NOMO-1 treated with dmso at 0.1 percent for 144 hours (cell line): ENCODE data around the gene C6orf132.
A peak's percentile ranks its signal among the peaks of the same experiment; 100 is the strongest.

ENCODE experiments used
- DNase-seq: peaks from one replicate; lab custom pipeline; 2025; ENCODE audit not compliant: unreplicated experiment; lab: John Stamatoyannopoulos, UW

The C6orf132 gene

DNA sequence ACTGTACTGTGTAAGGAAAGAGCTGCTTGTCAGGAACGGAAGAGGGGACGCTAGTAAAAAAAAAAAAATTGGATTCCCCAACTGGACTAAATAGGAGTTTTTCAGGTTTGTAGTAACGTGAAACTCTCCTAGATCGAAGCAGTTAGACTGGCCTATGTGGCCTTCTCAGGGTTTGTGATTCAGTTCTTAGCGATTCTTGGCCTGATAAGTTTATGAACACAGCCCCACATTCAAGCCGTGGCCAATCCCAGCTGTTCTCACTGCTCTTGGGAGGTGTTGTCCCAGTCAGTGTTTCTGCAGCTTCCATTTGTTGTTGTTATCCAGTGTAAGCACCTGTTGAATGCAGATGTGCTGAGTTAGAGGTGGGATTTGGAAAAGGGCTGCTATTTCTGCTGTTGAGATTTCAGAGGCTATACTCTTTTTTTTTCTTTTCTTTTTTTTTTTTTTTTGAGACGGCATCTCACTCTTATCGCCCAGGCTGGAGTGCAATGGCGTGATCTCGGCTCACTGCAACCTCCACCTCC is 62.4 kb downstream of the C6orf132 start:
- DNase-seq, result no peak

DNA sequence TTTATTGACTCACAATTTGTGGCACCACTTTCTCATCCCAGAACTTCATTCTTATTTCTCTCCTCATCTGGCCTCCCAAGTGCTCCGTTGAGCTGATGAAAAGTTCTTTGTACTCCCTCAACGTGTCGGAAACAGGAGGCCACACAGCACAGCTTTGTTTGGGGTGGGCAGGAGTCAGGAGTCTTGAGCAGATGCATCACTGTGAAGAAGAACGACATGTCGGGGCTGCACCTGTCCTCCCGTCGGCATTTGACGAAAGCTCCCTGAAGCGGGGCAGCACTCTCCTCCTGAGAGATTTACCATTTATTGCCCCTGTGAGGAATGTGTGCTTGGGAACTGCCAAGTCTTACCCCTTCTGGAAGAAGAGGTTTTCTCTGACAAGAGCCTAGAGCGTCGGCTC is 64.0 kb downstream of the C6orf132 start:
- DNase-seq, result no peak

DNA sequence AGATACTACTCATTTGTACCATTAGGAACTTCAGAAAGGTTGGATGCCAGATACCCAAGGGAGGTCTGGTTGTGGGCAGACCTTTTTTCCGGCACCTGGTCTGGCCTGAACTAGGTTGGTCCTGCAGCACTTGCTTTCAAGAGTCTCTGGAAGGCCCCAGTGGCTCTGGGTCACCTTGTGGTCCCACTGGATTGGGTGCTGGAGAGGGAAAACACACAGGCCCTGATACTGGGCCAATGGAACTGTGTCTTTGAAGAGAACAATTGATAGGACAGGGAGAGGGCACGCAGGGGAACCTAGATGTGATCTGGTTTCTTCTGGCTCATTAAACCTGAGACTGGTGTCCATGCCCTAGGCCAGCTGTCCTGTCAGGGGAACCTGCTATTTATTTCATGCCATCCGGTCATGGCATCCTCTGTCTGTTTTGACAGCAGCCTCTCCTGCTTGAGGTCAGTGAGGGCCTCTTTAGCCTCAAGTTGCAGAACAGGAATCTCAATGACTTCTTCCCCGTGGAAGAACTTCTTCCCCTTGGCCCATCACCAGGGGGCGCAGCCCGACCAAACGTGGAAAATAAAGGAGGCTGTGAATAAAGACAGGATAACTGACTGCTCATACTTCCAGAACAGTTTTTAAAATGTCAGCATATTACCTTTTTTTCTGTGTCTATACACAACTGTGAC is 67.1 kb downstream of the C6orf132 start:
- DNase-seq, result peak; percentile 0

DNA sequence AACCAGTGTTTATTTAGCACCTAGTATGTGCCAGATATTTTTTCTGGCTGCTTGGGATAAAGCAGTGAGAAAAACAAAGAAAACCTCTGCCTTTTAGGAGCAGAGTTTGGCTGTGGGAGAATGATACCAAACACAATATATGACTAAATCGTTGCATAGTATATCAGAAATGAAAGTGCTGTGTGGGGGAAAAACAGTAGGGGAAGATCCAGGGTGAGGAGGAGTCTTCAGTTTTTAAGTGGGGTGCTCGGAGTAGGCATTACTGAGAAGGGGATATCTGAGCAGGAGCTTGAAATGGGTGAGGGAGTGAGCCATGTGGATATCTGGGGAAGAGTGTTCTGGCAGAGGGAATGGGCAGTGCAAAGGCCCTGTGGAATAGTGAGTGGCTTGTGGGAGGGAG is 69.1 kb downstream of the C6orf132 start:
- DNase-seq, result no peak

DNA sequence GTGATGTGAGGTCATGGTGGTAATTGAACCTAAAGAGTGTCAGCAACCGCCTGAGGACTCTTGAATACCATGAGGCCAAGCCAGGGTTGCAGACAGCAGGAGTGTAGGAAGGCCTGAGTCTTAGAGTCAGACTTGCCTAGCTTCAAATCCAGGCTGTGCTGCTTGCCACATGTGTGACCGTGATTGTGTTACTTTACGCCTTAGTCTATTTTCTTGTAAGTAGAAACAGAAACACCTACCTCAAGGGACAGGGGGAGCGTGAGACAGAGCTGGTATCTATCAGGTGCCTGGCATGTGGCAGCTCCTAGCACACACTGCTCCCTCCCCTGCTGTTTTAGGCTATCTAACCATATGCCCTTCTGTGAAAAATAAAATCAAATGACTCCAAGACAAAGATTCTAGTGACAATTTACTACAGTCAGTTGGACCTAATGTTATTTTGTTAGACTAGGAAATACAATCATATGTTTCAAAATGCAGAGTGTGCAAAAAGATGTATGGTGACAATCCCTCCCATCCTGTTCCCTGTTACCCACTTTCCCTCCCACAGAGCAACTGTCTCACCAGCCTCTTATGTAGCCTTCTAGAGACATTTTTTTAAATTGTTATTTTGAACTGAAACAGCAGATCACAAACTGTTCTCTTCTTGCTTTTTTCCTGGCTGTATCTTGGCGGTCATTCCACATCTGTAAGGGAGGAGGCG is 70.4 kb downstream of the C6orf132 start:
- DNase-seq, result no peak

DNA sequence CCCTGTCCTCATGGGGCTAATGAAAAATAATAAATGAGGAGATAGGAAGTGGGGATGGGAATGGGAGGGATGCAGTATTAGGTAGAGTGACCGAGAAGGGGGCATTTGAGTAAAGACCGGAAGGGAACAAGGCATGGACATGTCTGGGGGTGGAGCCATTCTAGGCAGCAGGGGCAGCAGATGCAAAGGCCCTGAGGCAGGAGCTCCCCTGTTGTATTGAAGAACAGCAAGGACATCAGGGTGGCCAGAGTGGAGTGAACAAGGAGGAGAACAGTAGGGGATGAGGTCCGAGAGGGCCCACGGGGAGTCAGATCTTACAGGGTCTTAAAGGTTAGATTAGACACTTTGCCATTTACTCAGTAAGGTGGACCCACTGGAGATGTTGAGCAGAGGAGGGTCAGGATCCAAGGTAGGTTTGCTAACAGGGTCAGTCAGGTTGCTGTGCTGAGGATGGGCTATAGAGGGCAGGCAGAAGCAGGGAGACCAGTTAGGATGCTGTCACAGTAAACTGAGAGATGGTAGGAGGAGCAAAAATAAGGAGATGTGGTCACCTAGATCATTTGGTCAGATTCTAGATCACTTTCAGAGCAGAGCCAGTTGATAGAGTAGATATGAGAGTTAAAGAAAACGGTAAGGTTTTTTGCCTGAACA is 73.4 kb downstream of the C6orf132 start:
- DNase-seq, result no peak

DNA sequence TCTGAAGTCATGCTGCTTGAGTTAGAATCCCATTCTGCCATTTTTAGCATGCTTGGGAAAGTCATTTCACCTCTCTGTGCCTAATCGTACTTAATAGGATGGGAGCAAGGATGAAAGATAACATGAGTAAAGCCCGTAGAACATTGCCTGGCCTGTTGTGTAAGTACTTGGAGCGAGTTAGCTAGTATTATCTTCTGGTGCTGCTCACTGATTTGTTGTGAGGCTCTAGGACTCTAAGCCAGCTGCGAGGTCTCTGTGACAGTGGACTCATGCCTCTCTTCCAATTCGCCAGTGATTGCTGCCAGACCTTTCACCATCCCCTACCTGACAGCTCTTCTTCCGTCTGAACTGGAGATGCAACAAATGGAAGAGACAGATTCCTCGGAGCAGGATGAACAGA is 74.2 kb downstream of the C6orf132 start:
- DNase-seq, result no peak

DNA sequence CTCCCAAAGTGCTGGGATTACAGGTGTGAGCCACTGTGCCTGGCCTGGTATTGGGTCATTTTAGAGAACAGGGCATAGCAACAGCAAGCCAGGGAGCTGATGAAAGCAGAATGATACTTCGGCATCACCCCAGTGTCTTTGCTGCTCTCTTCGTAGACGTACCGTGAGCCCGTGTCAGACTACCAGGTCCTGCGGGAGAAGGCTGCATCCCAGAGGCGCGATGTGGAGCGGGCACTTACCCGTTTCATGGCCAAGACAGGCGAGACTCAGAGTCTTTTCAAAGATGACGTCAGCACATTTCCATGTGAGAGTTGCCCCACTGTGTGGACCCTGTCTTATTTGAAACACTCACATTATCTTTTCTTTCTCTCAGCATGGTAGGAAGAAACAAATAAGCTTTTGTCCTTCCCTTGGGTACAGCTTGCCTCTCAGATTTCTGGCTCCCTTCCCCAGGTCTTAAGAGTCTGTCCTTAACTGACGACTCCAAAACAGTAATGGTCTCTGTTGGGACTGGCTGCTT is 76.2 kb downstream of the C6orf132 start:
- DNase-seq, result no peak

DNA sequence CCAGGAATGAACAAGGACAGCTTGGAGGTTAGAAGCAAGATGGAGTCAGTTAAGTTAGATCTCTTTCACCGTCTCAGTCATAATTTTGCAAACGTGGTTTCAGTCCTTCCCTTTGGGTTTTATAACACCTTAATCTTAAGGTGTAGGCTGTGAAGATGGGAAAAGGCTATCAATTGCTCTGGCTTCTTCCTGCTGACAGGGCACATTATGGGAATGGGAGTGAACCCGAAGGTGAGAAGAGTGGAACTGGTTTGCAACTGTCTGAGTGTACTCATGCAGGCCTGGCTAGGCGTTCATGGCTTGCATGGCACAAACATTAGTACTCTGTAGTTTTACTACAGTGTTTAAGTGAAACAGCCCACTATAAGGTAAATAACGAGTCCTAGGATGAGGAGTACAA is 82.7 kb downstream of the C6orf132 start:
- no peak for DNase-seq

DNA sequence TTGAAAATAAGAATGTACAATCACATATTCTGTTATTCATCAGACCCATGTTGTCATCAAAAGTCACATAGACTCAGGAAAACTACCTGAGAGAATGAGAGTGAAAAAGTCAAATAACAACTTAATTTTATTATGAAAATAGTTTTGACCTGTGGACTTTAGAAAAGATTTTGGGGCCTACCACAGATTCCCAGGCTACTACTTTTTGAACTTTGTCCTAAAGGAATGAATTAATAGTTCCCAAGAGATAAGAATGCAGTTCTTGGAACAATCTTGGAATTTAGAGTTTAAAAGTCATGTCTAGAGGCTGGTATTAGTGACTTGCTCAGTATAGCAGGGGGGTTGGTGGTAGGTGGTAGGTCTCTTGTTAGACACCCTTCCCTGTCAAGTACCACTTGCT is 88.8 kb downstream of the C6orf132 start:
- DNase-seq, result no peak

DNA sequence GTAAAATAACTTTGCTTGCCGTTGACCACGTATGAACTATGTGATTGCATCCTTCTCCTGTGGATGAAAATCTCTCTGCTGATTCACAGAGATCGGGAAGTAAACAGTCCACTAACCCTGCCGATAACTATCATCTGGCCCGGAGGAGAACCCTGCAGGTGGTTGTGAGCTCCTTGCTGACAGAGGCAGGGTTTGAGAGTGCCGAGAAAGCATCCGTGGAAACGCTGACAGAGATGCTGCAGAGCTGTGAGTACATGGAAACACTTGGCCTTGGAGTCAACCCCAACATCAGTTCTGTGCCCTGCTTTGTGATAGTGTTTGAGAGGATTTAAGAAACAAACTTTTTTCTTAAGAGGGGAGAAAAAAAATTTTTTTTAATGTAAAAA is 91.2 kb downstream of the C6orf132 start:
- DNase-seq, result no peak
